Islet of Langerhans (tissue), 1 donor: ENCODE measurements around the gene PPP2R5C.
A peak's percentile ranks its signal among the peaks of the same experiment; 100 is the strongest.

Experiments used
- FAIRE-seq: peaks from one replicate; lab custom pipeline; 2011; peaks lifted over from hg19 to GRCh38; lab: Jason Lieb, UNC

The PPP2R5C gene

GRCh38 chr14:101869217-101869616, 107.7 kb downstream of the PPP2R5C start:
- peak; percentile 21 for FAIRE-seq

GRCh38 chr14:101870273-101870939, 108.9 kb downstream of the PPP2R5C start:
- peak; percentile 62 for FAIRE-seq

GRCh38 chr14:101872346-101872745, 110.8 kb downstream of the PPP2R5C start:
- FAIRE-seq: no peak

DNA sequence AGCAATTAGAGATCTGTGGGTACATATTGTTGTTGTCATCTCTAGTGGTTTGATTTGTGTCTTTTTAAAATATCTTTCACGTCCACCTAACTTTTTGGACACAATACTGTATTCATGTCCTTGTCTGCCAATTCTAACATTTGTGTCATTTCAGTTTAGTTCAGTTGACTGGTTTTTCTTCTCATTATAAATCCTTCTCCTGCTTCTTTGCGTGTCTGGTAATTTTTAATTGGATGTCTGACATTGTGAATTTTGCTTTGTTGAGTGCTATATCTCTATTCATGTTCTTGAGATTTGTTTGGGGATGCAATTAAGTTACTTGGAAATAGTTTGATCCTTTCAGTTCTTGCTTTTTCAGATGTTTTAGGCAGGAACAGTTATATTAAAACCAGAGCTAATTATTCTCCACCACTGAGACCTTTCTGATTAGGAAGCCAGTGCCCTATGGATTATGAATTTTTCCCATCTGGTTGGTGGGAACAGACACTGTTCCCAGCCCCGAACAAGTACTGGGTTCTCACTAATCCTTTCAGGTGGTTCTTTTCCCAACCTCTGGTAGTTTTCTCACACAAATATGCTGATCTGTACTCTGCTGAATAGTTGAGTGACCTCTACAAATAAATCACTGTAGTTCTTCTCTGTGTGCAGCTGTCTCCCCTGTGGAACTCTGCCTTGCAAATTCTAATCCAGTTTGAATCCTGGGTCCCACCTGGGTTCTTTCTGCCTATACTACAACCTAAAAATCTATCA, 111.7 kb downstream of the PPP2R5C start:
- peak; percentile 38 for FAIRE-seq

DNA sequence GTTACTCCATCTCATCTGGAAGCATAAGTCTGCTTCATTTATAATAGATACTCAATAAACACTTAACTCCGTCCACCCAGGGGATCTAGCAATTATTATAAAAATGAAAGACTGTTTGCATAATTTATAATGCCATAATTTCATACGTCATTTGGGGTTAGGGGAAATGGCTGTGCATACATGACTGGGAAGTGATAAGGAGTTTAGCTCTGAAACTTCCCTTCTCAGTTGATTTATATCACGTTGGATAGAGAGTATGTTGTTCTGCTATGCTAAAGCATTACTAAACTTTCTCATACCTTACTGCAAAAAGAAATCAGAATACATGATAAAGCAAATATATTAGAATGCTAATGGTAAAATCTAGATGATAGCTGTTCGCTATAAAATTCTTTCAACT, 112.5 kb downstream of the PPP2R5C start:
- FAIRE-seq: no peak

- FAIRE-seq: no peak
Measured at GRCh38 chr14:101875041-101875726, 113.7 kb downstream of the PPP2R5C start.

DNA sequence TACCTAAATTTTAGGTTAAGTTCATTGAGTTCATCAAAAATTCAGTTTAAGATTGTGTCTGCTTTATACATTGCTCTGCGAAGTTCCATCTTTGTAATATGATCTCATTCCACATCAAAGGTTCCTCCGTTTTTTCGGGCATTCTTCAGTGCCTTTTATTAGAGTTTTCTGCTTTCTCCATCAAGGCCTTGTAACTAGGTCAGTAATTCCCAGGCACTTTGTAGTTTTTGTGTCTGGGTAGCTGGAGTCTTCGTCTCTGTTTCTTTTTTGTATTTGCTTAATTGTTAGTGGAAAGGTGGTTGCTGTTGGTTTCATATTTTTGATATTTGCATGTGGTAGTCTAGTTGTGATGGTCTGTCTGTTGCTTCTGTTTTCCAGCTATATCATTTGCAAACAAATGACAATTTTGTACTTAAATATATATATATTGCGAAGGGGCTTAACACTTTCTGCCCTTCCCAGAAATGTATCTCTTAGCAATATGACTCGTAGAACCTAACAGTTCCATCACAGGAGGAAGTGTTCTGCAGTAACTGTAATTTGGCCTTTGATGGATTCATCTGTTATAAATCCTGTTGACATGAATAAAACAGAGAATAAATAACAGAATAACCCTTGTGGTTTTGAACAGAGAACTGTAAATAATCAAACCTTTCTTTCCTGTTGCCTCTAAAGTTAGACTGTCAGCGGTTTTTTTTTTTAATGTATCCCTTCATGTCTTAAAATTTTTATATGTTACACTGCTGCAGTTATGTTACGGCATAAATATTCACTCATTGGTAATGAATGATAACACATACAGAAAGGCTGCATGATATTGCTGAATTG, 114.4 kb downstream of the PPP2R5C start:
- peak; percentile 38 for FAIRE-seq

DNA sequence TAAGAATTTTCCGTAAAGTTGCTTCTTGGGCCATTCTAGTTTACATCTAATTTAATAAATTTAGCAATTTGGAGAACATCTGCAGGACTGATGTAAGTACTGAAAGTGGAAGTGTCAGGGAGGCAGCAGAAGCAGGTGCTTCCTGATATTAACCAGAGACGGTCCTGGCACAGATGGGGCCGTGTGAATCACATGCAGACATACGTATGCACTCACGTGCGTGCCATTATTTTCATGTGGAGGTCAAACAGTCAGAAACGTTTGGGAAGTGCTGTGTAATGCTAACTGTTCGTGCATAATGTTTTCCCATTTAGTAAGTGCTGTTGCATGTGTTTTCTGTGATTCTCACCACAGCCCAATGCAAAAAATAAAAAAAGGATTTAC, 115.0 kb downstream of the PPP2R5C start:
- peak; percentile 27 for FAIRE-seq

- no peak for FAIRE-seq
Measured at GRCh38 chr14:101877766-101878165, 116.3 kb downstream of the PPP2R5C start.

- no peak for FAIRE-seq
Measured at GRCh38 chr14:101878211-101878821, 116.8 kb downstream of the PPP2R5C start.

- no peak for FAIRE-seq
Measured at GRCh38 chr14:101878822-101879528, 117.5 kb downstream of the PPP2R5C start.

DNA sequence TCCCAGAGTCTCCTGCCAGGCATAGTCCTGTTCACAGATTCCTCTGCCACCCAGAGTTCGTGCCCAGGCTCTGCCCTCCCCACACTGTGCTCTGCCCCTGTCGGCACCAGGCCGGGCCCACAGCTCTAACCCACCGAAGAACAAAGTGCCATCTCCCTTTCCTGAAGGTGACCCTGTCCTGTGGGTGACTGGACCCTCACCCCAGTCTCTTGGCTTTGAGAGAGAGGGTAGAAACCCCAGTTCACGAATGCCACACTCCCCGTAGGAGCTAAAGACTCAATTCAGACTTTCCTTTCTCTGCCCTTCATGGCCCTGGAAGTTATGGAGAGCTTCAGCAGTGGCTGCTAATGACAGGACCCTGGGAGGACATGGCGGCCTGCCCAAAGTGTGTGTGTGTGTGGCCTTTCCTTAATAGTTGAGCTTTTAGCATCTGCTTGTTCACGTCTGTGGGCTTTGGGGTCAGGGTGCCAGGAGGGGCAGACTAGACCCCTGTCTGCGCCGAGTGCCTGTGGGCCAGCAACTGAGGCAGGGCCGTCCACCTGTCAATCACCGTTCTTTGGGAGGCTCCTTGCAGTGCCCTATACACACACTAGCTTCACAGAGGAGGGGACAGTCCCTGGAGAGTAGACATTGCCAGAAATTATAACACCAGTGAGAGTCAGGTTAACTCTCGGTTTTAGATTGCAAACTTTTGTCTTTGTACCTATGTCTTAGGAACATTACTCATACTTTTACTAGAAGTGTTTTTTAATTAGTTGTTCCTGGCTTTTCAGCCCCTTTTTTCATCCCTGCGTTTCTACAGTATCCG, 118.2 kb downstream of the PPP2R5C start:
- FAIRE-seq: no peak

GRCh38 chr14:101881426-101881825, 119.9 kb downstream of the PPP2R5C start:
- no peak for FAIRE-seq

- FAIRE-seq: no peak
Measured at GRCh38 chr14:101882141-101882935, 120.8 kb downstream of the PPP2R5C start.

DNA sequence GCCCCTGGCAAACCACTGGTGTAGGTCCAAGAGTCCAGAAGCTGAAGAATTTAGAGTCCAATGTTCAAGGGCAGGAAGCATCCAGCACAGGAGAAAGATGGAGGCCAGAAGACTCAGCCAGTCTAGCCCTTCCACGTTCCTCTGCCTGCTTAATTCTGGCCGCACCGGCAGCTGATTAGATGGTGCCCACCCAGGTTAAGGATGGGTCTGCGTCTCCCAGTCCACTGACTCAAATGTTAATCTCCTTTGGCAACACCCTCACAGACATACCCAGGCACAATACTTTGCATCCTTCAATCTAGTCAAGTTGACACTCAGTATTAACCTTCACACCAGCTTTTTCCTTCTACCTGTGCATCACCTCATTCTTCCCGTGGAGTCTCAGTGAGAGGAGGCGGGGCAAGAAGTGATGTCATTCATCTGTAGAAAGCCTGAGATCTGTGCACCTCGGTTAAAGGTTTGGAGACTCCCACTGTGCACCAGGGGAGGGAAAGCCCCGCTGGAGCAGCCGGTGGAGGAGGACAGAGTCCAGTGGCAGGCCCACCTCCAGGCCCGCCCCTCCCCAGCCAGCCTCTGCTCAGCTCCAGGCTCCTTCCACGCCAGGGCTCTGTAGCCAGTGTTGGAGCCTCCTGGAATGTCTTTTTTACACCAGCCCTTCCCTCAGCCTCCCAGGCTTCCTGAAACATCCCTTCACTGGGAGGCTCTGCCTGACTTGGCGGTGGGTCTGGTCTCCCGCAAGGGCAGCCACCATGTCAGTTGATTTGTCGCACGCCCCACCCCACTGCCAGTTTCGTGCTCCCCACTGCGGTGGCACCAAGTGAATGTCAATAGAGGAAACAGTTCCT, 122.8 kb downstream of the PPP2R5C start:
- FAIRE-seq: no peak

DNA sequence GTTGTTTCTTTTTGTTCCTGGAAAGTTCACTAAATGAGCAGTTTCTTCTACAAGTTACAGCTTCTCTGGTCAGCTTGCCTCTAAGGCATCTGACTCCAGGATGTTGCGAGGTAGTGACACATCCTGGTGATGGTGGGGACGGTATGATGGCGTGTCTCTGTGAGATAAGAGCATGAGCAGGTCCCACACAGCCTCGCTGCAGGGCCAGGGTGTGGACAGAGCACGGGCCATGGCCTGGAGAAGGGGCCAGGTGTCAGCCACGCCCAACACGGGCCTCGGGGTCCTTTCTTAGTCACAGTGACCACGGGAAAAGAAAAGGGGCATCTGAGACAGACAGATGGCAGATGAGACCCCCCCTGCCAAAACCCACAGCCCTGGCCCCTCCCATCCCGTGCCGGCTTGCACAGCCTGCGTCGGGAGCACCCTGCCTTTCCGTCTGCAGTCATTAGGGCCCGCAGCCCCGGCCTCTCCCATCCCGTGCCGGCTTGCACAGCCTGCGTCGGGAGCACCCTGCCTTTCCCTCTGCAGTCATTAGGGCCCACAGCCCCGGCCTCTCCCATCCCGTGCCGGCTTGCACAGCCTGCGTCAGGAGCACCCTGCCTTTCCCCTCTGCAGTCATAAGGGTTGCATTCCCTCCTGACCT, 123.5 kb downstream of the PPP2R5C start:
- FAIRE-seq: no peak

DNA sequence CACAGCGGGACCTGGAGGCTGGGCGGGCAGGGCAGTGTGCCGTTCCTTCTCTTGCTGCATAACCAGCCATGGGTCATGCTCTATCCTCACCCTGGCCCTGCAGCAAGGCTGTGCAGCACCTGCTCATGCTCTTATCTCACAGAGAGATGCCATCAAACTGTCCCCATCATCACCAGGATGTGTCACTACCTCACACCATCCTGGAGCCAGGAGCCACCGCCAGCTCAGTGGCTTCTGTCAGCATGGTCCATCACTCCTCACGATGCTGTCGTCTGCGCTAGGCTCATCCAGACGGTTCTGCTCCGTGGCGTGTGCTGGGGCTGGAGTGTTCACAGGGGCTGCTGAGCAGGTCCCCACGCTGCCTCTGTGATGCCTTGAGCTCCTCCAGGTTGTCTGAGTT, 125.7 kb downstream of the PPP2R5C start:
- FAIRE-seq: no peak

- no peak for FAIRE-seq
Measured at GRCh38 chr14:101888182-101888581, 126.7 kb downstream of the PPP2R5C start.
